OCI-LY3 (cell line): ENCODE results near the gene DOCK10.

ENCODE experiments used
- CTCF ChIP-seq: fragments of 200-600, 300-600 bp; sonication (generic); IDR thresholded peaks from 2 replicates; pipeline ENCODE4 v1.5.1; 2014; ENCODE audit warnings: antibody characterized with exemption, low read length, low read depth
- EZH2phosphoT487 ChIP-seq: fragments of 200-600 bp; shearing (Covaris generic); IDR thresholded peaks from 2 replicates; pipeline ENCODE4 v1.6.1; 2018; ENCODE audit warnings: antibody characterized with exemption, mixed run types, low read depth

GRCh38 chr2:224883172-224883516 lies 159.1 kb downstream of the DOCK10 start:
- TF ChIP-seq CTCF: no peak
- no peak for TF ChIP-seq EZH2phosphoT487
